Measurements from ENCODE around the gene UCMA. TPM values are rescaled to one million over a fixed set of nuclear protein-coding genes. Genes with fewer than 3 reads are reported as not detected.

UCMA gene
- total and polyA plus RNA-seq, 10 of the 15 experiments (the other 5 are each of a cell fraction or from before 2014, with no cell fraction given), result 0.15 TPM; not detected in 9

DNA sequence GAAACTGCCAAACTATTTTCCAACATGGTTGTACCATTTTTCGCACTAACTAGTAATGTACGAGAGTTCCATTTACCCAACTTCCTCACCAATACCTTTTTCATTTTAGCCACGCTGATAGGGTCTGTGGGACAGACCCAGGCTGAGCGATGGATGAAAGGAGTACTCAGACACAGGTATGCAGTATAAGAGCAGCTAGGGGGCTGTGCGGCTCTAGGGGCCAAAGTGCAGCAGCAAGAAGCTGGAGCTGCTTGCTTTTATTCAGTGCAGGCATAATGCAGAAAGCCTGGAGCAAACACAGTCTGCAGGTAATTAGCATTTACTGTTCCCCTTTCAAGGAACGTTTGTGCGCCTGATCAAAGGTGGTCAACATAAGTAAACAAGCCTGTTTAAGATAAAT, 21.0 kb downstream of the UCMA start (continued):
- TF ChIP-seq, protein P1, sequence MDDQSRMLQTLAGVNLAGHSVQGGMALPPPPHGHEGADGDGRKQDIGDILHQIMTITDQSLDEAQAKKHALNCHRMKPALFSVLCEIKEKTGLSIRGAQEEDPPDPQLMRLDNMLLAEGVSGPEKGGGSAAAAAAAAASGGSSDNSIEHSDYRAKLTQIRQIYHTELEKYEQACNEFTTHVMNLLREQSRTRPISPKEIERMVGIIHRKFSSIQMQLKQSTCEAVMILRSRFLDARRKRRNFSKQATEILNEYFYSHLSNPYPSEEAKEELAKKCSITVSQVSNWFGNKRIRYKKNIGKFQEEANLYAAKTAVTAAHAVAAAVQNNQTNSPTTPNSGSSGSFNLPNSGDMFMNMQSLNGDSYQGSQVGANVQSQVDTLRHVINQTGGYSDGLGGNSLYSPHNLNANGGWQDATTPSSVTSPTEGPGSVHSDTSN (IDR thresholded peaks at IDR 0.05; ENCODE audit: insufficient replicate concordance, low read depth, low read length), result no peak
- TF ChIP-seq TAF1 (IDR thresholded peaks at IDR 0.05; ENCODE audit: borderline replicate concordance, low read depth, low read length) (no peak), MEF2B (IDR thresholded peaks at IDR 0.05; ENCODE audit: partially characterized antibody, poor library complexity, severe bottlenecking) (no peak), ATF7 (IDR thresholded peaks at IDR 0.05; ENCODE audit: low read depth) (no peak), MTA3 (IDR thresholded peaks at IDR 0.05; ENCODE audit: borderline replicate concordance, low read length) (no peak)
- TF ChIP-seq, protein P2, sequence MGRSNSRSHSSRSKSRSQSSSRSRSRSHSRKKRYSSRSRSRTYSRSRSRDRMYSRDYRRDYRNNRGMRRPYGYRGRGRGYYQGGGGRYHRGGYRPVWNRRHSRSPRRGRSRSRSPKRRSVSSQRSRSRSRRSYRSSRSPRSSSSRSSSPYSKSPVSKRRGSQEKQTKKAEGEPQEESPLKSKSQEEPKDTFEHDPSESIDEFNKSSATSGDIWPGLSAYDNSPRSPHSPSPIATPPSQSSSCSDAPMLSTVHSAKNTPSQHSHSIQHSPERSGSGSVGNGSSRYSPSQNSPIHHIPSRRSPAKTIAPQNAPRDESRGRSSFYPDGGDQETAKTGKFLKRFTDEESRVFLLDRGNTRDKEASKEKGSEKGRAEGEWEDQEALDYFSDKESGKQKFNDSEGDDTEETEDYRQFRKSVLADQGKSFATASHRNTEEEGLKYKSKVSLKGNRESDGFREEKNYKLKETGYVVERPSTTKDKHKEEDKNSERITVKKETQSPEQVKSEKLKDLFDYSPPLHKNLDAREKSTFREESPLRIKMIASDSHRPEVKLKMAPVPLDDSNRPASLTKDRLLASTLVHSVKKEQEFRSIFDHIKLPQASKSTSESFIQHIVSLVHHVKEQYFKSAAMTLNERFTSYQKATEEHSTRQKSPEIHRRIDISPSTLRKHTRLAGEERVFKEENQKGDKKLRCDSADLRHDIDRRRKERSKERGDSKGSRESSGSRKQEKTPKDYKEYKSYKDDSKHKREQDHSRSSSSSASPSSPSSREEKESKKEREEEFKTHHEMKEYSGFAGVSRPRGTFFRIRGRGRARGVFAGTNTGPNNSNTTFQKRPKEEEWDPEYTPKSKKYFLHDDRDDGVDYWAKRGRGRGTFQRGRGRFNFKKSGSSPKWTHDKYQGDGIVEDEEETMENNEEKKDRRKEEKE (IDR thresholded peaks at IDR 0.05), result no peak
- TF ChIP-seq, protein P3, sequence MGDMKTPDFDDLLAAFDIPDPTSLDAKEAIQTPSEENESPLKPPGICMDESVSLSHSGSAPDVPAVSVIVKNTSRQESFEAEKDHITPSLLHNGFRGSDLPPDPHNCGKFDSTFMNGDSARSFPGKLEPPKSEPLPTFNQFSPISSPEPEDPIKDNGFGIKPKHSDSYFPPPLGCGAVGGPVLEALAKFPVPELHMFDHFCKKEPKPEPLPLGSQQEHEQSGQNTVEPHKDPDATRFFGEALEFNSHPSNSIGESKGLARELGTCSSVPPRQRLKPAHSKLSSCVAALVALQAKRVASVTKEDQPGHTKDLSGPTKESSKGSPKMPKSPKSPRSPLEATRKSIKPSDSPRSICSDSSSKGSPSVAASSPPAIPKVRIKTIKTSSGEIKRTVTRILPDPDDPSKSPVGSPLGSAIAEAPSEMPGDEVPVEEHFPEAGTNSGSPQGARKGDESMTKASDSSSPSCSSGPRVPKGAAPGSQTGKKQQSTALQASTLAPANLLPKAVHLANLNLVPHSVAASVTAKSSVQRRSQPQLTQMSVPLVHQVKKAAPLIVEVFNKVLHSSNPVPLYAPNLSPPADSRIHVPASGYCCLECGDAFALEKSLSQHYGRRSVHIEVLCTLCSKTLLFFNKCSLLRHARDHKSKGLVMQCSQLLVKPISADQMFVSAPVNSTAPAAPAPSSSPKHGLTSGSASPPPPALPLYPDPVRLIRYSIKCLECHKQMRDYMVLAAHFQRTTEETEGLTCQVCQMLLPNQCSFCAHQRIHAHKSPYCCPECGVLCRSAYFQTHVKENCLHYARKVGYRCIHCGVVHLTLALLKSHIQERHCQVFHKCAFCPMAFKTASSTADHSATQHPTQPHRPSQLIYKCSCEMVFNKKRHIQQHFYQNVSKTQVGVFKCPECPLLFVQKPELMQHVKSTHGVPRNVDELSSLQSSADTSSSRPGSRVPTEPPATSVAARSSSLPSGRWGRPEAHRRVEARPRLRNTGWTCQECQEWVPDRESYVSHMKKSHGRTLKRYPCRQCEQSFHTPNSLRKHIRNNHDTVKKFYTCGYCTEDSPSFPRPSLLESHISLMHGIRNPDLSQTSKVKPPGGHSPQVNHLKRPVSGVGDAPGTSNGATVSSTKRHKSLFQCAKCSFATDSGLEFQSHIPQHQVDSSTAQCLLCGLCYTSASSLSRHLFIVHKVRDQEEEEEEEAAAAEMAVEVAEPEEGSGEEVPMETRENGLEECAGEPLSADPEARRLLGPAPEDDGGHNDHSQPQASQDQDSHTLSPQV (IDR thresholded peaks at IDR 0.05), result no peak
- TF ChIP-seq, protein P4, sequence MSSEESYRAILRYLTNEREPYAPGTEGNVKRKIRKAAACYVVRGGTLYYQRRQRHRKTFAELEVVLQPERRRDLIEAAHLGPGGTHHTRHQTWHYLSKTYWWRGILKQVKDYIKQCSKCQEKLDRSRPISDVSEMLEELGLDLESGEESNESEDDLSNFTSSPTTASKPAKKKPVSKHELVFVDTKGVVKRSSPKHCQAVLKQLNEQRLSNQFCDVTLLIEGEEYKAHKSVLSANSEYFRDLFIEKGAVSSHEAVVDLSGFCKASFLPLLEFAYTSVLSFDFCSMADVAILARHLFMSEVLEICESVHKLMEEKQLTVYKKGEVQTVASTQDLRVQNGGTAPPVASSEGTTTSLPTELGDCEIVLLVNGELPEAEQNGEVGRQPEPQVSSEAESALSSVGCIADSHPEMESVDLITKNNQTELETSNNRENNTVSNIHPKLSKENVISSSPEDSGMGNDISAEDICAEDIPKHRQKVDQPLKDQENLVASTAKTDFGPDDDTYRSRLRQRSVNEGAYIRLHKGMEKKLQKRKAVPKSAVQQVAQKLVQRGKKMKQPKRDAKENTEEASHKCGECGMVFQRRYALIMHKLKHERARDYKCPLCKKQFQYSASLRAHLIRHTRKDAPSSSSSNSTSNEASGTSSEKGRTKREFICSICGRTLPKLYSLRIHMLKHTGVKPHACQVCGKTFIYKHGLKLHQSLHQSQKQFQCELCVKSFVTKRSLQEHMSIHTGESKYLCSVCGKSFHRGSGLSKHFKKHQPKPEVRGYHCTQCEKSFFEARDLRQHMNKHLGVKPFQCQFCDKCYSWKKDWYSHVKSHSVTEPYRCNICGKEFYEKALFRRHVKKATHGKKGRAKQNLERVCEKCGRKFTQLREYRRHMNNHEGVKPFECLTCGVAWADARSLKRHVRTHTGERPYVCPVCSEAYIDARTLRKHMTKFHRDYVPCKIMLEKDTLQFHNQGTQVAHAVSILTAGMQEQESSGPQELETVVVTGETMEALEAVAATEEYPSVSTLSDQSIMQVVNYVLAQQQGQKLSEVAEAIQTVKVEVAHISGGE (CRISPR knock-in tag; IDR thresholded peaks at IDR 0.05), result no peak
